Measurements from ENCODE around the gene CCL15. TPM values are rescaled to one million over a fixed set of nuclear protein-coding genes. Genes with fewer than 3 reads are reported as not detected.

Gene CCL15
- total RNA-seq, 4 donors from 2014 or later: not detected

DNA sequence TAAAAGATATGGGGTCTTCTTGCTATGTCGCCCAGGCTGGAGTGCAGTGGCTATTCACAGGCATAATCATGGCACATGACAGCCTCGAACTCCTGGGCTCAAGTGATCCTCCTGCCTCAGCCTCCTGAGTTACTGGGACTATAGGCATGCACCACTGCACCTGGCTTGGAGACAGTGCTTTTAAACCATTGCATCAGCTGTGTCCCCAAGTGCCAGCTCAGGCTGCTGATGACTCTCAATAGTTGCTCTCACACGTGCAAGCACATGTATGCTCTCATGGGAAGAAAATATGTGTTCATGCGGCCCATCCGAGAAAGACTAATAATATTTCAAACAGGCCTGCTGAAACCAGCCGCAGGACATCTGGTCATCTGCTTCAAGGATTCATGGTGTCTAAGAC, 28.8 kb downstream of the CCL15 start:
- Histone ChIP-seq H3K27me3 (no peaks in the 10 kb centered on the region), H3K4me1 (peaks cover 0 to 17% (median 2%) of the 10 kb centered on the region in 4 donors), H3K4me3 (no peak overlapping the region), H3K9me3 (no peaks in the 10 kb centered on the region), H3K36me3 (no peaks in the 10 kb centered on the region), H3K27ac (peak overlapping the region in 1 of 4 donors; percentile 14)
- DNase-seq (ENCODE audit: low spot score in 2 of 2): no peak
- TF ChIP-seq, protein P1, sequence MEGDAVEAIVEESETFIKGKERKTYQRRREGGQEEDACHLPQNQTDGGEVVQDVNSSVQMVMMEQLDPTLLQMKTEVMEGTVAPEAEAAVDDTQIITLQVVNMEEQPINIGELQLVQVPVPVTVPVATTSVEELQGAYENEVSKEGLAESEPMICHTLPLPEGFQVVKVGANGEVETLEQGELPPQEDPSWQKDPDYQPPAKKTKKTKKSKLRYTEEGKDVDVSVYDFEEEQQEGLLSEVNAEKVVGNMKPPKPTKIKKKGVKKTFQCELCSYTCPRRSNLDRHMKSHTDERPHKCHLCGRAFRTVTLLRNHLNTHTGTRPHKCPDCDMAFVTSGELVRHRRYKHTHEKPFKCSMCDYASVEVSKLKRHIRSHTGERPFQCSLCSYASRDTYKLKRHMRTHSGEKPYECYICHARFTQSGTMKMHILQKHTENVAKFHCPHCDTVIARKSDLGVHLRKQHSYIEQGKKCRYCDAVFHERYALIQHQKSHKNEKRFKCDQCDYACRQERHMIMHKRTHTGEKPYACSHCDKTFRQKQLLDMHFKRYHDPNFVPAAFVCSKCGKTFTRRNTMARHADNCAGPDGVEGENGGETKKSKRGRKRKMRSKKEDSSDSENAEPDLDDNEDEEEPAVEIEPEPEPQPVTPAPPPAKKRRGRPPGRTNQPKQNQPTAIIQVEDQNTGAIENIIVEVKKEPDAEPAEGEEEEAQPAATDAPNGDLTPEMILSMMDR (IDR thresholded peaks at IDR 0.05): no peak
- TF ChIP-seq EP300 (IDR thresholded peaks at IDR 0.05): no peak
- TF ChIP-seq POLR2A (IDR thresholded peaks at IDR 0.05): no peak
- 68 to 76% methylated on average over 6 of the region's 6 CpGs for WGBS, 2 donors

DNA sequence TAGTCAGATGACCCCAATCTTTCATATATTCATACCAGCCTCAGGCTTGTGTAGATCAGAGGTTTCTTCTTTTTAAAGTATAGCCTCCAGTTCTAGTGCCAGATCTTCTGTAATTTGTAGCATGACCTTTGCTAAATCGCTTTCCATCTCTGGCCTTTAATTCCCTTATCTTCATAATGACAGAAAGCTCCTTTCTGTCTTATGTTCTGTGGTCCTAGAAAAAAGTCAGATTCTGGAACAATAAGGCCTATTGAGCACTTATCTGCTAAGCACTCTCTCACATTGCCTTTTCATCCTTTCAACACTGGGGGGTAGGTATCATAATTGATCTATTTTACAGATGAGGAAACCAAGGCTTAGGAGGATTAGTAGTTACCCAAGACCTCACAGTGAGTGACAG, 29.3 kb downstream of the CCL15 start:
- no peak overlapping the region for H3K4me3 ChIP-seq
- no peak for DNase-seq (ENCODE audit: low spot score in 2 of 2)
- no peak overlapping the region for H3K27ac ChIP-seq
- TF ChIP-seq, protein P1 (IDR thresholded peaks at IDR 0.05): no peak
- no peak for TF ChIP-seq EP300 (IDR thresholded peaks at IDR 0.05)
- TF ChIP-seq POLR2A (IDR thresholded peaks at IDR 0.05): no peak
- H3K9me3 ChIP-seq: no peaks in the 10 kb centered on the region
- no peaks in the 10 kb centered on the region for H3K27me3 ChIP-seq
- peaks cover 0 to 17% (median 2%) of the 10 kb centered on the region in 4 donors for H3K4me1 ChIP-seq
- 38 to 59% methylated on average over 1 of the region's 1 CpG for WGBS, 2 donors
- no peaks in the 10 kb centered on the region for H3K36me3 ChIP-seq

DNA sequence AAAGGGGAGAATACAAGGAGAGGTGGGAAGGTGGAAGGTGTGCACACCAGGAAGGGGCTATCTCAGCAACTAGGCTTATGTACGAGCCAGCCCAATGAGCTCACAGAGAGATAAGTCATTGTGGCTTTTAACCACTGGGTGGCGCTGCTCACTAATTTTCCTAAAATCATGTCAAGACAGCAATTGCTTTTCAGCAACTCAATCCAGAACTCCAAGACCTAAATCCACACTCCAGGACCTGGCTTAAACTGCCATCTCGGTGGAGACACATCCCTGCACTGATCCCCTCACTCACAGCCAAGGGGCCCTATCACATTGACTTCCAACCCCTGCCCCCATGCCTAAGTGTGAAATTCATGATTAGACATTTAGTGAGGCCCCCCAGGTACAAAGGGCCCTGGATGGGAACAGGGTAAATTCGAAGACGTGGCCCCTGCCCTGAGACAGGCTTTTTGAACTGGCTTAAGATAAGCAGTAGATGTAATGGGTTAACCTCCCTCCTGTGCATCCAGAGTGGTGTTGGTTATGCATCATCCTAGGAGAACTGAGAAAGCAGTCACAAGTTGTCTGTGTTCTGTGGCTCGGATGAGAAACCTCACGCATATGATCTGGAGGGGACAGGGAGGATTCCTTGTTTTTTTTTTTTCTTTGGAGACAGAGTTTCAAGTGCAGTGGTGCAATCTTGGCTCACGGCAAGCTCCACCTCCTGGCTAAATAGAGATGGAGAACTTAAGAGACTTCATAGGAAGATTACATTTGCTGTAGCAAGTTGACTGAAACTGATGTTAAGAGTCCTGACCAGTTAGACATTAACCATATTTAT, 31.6 kb downstream of the CCL15 start:
- H3K27ac ChIP-seq: no peak overlapping the region
- TF ChIP-seq, protein P1 (IDR thresholded peaks at IDR 0.05): peak; percentile 71 to 84 (median 75)
- no peak for TF ChIP-seq POLR2A (IDR thresholded peaks at IDR 0.05)
- no peaks in the 10 kb centered on the region for H3K27me3 ChIP-seq
- no peaks in the 10 kb centered on the region for H3K9me3 ChIP-seq
- H3K4me1 ChIP-seq: peaks cover 0 to 17% (median 2%) of the 10 kb centered on the region in 4 donors
- no peaks in the 10 kb centered on the region for H3K36me3 ChIP-seq
- H3K4me3 ChIP-seq: no peak overlapping the region
- 37 to 47% methylated on average over 7 to 8 of the region's 8 CpGs for WGBS, 2 donors
- peak; percentile 64 to 83 for DNase-seq (ENCODE audit: low spot score in 2 of 2)

DNA sequence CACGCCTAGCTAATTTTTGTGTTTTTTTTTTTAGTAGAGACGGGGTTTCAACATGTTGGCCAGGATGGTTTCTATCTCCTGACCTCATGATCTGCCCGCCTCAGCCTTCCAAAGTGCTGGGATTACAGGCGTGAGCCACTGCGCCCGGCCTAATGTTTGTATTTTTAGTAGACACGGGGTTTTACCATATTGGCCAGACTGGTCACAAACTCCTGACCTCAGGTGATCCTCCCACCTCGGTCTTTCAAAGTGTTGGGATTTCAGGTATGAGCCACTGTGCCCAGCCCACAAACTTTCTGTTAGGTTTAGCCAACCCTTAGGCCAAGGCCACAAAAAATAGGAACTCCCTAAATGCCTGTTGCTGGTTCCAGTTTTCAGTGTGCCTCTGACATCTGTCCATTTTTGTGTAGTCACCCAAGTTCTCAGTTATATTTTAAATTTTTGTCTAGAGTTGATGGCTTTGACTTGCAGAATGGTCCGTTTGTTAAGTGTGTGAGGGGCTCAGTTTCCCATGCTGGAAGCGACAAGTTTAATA, 32.8 kb downstream of the CCL15 start:
- Histone ChIP-seq H3K4me3 (no peak overlapping the region), H3K36me3 (no peaks in the 10 kb centered on the region), H3K27me3 (no peaks in the 10 kb centered on the region), H3K4me1 (peaks cover 0 to 15% (median 2%) of the 10 kb centered on the region in 4 donors), H3K27ac (no peak overlapping the region), H3K9me3 (no peaks in the 10 kb centered on the region)
- DNase-seq (ENCODE audit: low spot score in 2 of 2): no peak
- no peak for TF ChIP-seq EP300 (IDR thresholded peaks at IDR 0.05)
- TF ChIP-seq, protein P1 (IDR thresholded peaks at IDR 0.05): no peak
- TF ChIP-seq POLR2A (IDR thresholded peaks at IDR 0.05): no peak
- 77 to 86% methylated on average over 10 of the region's 10 CpGs for WGBS, 2 donors

DNA sequence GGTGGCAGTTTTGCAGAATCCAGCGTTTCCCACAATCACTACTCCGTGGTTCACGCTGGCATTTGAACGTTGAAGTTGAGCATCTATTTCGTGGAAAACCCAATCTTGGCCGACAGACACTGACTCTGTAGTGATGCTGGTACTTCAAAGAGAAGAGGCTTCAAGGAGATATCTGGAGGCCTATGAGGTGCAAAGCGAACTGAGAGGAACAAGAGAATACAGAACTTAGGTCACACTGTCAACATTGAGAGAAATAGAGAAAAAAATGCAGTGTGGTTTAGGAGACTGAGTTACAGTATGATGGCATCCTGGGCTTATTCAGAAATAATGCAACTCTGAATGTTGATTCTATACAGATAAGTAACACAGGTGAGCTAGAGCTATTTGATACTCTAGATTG, 36.1 kb downstream of the CCL15 start:
- no peak for DNase-seq (ENCODE audit: low spot score in 2 of 2)
- no peaks in the 10 kb centered on the region for H3K9me3 ChIP-seq

More for the DNA sequence above, 36.1 kb downstream of the CCL15 start:
- H3K27ac ChIP-seq: no peak overlapping the region
- H3K36me3 ChIP-seq: no peaks in the 10 kb centered on the region
- 90 to 92% methylated on average over 7 of the region's 7 CpGs for WGBS, 2 donors
- H3K27me3 ChIP-seq: no peaks in the 10 kb centered on the region
- H3K4me1 ChIP-seq: peaks cover 0 to 4% (median 0%) of the 10 kb centered on the region in 4 donors
- H3K4me3 ChIP-seq: no peak overlapping the region
- TF ChIP-seq, protein P1 (IDR thresholded peaks at IDR 0.05): no peak
- TF ChIP-seq POLR2A (IDR thresholded peaks at IDR 0.05): no peak
- TF ChIP-seq EP300 (IDR thresholded peaks at IDR 0.05): no peak

Measured in tibial nerve (tissue), 4 donors.